C1 segment of cervical spinal cord (tissue), 14 donors: ENCODE results near the gene TOMM70.

Experiments used
- DNase-seq, 14 donors: peaks; one replicate each; lab custom pipeline; 2025; lab: John Stamatoyannopoulos, UW

The TOMM70 gene

DNA sequence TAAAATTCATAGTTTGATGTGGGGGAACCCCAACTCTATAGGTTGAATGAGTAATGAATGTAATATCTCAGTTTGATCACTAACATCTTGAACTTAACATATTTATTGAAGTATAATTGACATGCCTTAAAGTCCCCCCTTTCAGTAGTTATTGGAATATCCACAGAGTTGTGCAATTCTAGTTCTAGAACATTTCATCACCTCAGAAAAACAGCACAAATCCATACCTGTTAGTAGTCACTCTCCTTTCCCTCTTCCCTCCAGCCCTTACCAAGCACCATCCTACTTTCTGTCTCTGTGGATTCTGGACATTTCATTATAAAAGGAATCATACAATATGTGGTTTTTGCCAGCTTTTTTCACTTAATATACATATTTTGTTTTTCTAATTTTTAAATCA is 75.1 kb downstream of the TOMM70 start:
- no peak for DNase-seq

DNA sequence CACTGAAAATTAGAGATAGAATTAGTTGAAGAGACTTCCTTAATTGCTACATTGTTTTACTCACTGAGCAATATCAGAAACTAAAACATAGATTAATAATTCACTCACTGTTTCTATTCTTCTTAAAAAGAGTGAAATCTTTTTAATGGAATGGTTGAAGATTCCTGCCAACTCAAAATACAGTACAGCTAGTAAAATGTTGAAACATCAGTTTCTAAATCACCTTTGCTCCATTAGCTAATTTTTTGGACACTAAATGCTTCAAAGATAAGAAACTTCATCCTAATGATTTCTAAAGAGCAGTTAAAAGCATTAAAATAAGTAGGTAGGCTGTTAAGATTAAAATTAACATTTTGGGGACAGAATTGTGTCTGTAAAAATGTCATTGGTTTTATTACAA is 76.8 kb downstream of the TOMM70 start:
- DNase-seq: no peak

DNA sequence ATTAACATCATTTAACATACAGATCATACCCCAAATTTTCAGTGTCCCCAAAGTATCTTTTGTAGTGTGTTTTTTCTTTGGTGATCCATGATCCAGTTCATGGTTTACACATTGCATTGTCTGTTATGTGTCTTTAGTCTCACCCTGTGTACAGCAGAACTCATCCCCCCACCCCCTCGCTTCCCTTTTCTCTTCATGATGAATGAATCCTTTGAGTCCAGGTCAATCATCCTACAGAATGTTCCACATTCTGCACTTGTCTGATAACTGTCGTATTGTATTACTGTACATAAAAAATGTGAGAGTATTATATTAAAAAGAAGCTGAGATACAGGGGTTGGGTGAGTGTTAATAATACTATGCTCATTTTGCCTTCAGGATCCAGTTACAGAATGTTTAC is 80.9 kb downstream of the TOMM70 start:
- DNase-seq: no peak

DNA sequence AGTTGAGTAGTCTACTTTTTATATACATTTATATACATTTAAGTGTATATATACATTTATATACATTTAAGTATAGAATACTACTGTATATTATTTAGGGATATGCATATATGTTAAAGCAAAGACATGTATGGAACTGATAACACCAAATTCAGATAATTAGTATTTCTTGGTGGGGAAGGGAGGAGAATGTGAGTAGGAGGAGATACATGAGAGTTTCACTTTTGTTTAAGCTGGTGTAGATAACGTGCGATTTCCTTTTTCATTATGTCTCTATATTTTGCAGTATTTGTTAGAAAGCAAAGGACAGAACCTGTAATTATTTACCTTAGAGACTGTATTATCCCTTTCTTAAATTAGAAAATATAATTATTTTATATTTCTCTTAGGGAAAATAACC is 83.0 kb downstream of the TOMM70 start:
- DNase-seq: no peak

DNA sequence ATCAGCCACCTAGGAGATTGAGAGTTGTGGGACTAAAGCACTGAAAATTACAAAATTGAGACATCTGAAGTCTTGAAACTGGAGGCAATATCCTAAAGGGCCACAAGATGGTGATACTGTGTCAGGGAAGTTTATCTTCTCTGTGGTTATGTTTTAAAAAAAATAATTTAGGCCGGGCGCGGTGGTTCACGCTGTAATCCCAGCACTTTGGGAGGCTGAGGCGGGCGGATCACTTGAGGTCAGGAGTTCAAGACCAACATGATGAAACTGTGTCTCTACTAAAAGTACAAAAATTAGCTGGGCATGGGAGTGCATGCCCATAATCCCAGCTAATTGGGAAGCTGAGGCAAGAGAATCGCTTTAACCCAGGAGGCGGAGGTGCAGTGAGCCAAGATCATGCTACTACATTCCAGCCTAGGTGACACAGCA is 84.2 kb downstream of the TOMM70 start:
- DNase-seq: peak in 1 of 14 donors; percentile 4
